ENCODE results near the gene SCN8A.

GRCh38 chr12:51817027-51817953, 226.3 kb downstream of the SCN8A start:
- TF ChIP-seq POLR2A (IDR thresholded peaks at IDR 0.05) (no peak), EP300 (IDR thresholded peaks at IDR 0.05) (no peak), CTCF (IDR thresholded peaks at IDR 0.05) (no peak)

All from ovary (tissue), 3 donors.